ENCODE data around the gene SOX6. TPM values are rescaled to one million over a fixed set of nuclear protein-coding genes. Genes with fewer than 3 reads are reported as not detected.

SOX6 gene
- polyA plus RNA-seq, 3 donors = not detected

GRCh38 chr11:16292167-16292859, 64.0 kb downstream of the SOX6 start:
- WGBS (ENCODE audit: insufficient coverage) = 96% methylated on average over 5 of the region's 8 CpGs
- H3K9me3 ChIP-seq (replicated peaks in 1 of 2; ENCODE audit: control insufficient read depth in 1 of 2, insufficient read depth in 1 of 2, low read length in 2 of 2) = no peaks in the 10 kb centered on the region
- no peaks in the 10 kb centered on the region for H3K27me3 ChIP-seq (ENCODE audit: control insufficient read depth in 2 of 2, insufficient read depth in 2 of 2, low read length in 2 of 2)
- TF ChIP-seq, protein P1, sequence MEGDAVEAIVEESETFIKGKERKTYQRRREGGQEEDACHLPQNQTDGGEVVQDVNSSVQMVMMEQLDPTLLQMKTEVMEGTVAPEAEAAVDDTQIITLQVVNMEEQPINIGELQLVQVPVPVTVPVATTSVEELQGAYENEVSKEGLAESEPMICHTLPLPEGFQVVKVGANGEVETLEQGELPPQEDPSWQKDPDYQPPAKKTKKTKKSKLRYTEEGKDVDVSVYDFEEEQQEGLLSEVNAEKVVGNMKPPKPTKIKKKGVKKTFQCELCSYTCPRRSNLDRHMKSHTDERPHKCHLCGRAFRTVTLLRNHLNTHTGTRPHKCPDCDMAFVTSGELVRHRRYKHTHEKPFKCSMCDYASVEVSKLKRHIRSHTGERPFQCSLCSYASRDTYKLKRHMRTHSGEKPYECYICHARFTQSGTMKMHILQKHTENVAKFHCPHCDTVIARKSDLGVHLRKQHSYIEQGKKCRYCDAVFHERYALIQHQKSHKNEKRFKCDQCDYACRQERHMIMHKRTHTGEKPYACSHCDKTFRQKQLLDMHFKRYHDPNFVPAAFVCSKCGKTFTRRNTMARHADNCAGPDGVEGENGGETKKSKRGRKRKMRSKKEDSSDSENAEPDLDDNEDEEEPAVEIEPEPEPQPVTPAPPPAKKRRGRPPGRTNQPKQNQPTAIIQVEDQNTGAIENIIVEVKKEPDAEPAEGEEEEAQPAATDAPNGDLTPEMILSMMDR (IDR thresholded peaks at IDR 0.05) = no peak
- no peak overlapping the region for H3K4me2 ChIP-seq (replicated peaks; ENCODE audit: extremely low read depth, low read length, poor library complexity, severe bottlenecking)
- no peaks in the 10 kb centered on the region for H3K27me3 Mint-ChIP-seq (ENCODE audit: low read depth in 3 of 3)
- no peaks in the 10 kb centered on the region for H4K20me1 ChIP-seq (ENCODE audit: insufficient read depth, low read length)
- H3K36me3 Mint-ChIP-seq = no peaks in the 10 kb centered on the region
- no peaks in the 10 kb centered on the region for H3K36me3 ChIP-seq (replicated peaks in 1 of 2; ENCODE audit: control insufficient read depth in 1 of 2, insufficient read depth in 2 of 2, low read length in 2 of 2)
- no peaks in the 10 kb centered on the region for H3K4me1 ChIP-seq (ENCODE audit: control insufficient read depth in 1 of 2, insufficient read depth in 2 of 2, low read length in 2 of 2)
- H3K4me1 Mint-ChIP-seq = no peaks in the 10 kb centered on the region
- H3K4me3 Mint-ChIP-seq = no peak overlapping the region
- no peaks in the 10 kb centered on the region for H3K79me2 ChIP-seq (ENCODE audit: insufficient read depth, low read length)
- no peaks in the 10 kb centered on the region for H3K9me3 Mint-ChIP-seq
- no peak overlapping the region for H3K9ac ChIP-seq (ENCODE audit: insufficient read depth, low read length, poor library complexity, severe bottlenecking)
- intact Hi-C loops (cut with micrococcal nuclease) = no loop called here
- H3K27ac Mint-ChIP-seq = no peak overlapping the region
- H3K4me3 ChIP-seq (replicated peaks in 1 of 3; ENCODE audit: low read depth in 2 of 3, low read length in 3 of 3) = no peak overlapping the region
- H3K27ac ChIP-seq (ENCODE audit: low read depth in 1 of 2, low read length in 2 of 2) = no peak overlapping the region
- no peak for DNase-seq
- no peak overlapping the region for H2AFZ ChIP-seq (ENCODE audit: insufficient read depth, low read depth, low read length, poor library complexity, severe bottlenecking)

DNA sequence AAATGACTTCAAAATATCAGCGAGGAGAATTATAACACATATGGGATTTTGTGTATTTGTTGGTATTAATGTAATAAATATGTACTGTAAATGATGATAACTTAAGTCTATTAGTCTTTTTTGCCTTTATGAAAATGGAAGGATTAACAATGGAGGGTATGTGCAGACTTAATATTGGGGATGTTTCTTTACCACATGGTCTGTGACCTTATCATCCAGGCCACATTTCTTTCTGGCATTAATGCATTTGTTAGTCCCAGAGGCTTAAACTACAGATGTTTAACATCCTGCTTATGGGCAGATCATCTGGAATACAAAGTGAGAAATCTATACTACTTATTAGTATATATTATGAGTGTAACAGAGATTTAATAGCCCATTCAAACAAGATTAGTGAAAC, 64.6 kb downstream of the SOX6 start:
- no peaks in the 10 kb centered on the region for H3K36me3 Mint-ChIP-seq
- Histone ChIP-seq H3K27ac (ENCODE audit: low read depth in 1 of 2, low read length in 2 of 2) (no peak overlapping the region), H3K36me3 (replicated peaks in 1 of 2; ENCODE audit: control insufficient read depth in 1 of 2, insufficient read depth in 2 of 2, low read length in 2 of 2) (no peaks in the 10 kb centered on the region), H3K4me1 (ENCODE audit: control insufficient read depth in 1 of 2, insufficient read depth in 2 of 2, low read length in 2 of 2) (no peaks in the 10 kb centered on the region), H4K20me1 (ENCODE audit: insufficient read depth, low read length) (no peaks in the 10 kb centered on the region), H2AFZ (ENCODE audit: insufficient read depth, low read depth, low read length, poor library complexity, severe bottlenecking) (no peak overlapping the region), H3K4me2 (replicated peaks; ENCODE audit: extremely low read depth, low read length, poor library complexity, severe bottlenecking) (no peak overlapping the region), H3K79me2 (ENCODE audit: insufficient read depth, low read length) (no peaks in the 10 kb centered on the region), H3K27me3 (ENCODE audit: control insufficient read depth in 2 of 2, insufficient read depth in 2 of 2, low read length in 2 of 2) (no peaks in the 10 kb centered on the region), H3K4me3 (replicated peaks in 1 of 3; ENCODE audit: low read depth in 2 of 3, low read length in 3 of 3) (no peak overlapping the region), H3K9me3 (replicated peaks in 1 of 2; ENCODE audit: control insufficient read depth in 1 of 2, insufficient read depth in 1 of 2, low read length in 2 of 2) (no peaks in the 10 kb centered on the region), H3K9ac (ENCODE audit: insufficient read depth, low read length, poor library complexity, severe bottlenecking) (no peak overlapping the region)
- no peaks in the 10 kb centered on the region for H3K4me1 Mint-ChIP-seq
- H3K4me3 Mint-ChIP-seq = no peak overlapping the region
- TF ChIP-seq, protein P1 (IDR thresholded peaks at IDR 0.05) = no peak
- peaks cover 0 to 2% (median 0%) of the 10 kb centered on the region in 7 donors for H3K9me3 Mint-ChIP-seq
- intact Hi-C loops (cut with micrococcal nuclease) = no loop called here
- WGBS (ENCODE audit: insufficient coverage) = 100% methylated on average over 1 of the region's 1 CpG
- no peaks in the 10 kb centered on the region for H3K27me3 Mint-ChIP-seq (ENCODE audit: low read depth in 3 of 3)
- no peak for DNase-seq
- H3K27ac Mint-ChIP-seq = no peak overlapping the region
